Common myeloid progenitor, CD34-positive (primary cell): ENCODE results near the gene C17orf67.

Source experiments
- CTCF ChIA-PET: fragments of 350-600 bp; sonication (Branson Sonifier 250); formaldehyde crosslinking; loops from one replicate; lab custom pipeline; 2021; ENCODE audit warnings: antibody characterized with exemption; lab: Charles Lee
- POLR2A ChIA-PET: fragments of 350-600 bp; sonication (Branson Sonifier 250); formaldehyde crosslinking; loops from one replicate; lab custom pipeline; 2021; ENCODE audit warnings: antibody characterized with exemption; lab: Charles Lee
- DNase-seq, 3 donors: peaks; one replicate each; pipeline versions ENCODE4 v3.0.0 to v3.0.0-alpha.2; 2013
- H3K27ac ChIP-seq, 2 experiments: 1 replicate in 1 of 2; 2 replicates in 1 of 2; pipeline ENCODE4 v1.7.0; 2013; ENCODE audit warnings: inconsistent platforms in 2 of 2, low read length in 2 of 2, mild to moderate bottlenecking in 2 of 2, low read depth in 1 of 2, moderate library complexity in 1 of 2; ENCODE audit not compliant: severe bottlenecking in 2 of 2, insufficient read depth in 1 of 2, poor library complexity in 1 of 2
- H3K27me3 ChIP-seq, 5 experiments: replicated peaks in 2 of 5; 1 replicate in 3 of 5; 2 replicates in 2 of 5; pipeline versions ENCODE4 v1.6.1 to v1.7.0; 2013; ENCODE audit warnings: low read length in 4 of 5, mild to moderate bottlenecking in 2 of 5, moderate library complexity in 2 of 5, inconsistent platforms in 1 of 5; ENCODE audit not compliant: insufficient read depth in 5 of 5, control insufficient read depth in 4 of 5
- H3K36me3 ChIP-seq, 4 experiments: 1 replicate in 2 of 4; 2 replicates in 2 of 4; pipeline versions ENCODE4 v1.6.1 to v1.7.0; 2013; ENCODE audit warnings: low read length in 3 of 4, control low read depth in 1 of 4, mild to moderate bottlenecking in 1 of 4; ENCODE audit not compliant: control insufficient read depth in 4 of 4, insufficient read depth in 4 of 4
- H3K4me1 ChIP-seq, 4 experiments: 1 replicate in 3 of 4; 2 replicates in 1 of 4; pipeline versions ENCODE4 v1.6.1 to v1.7.1; 2013; ENCODE audit warnings: low read length in 3 of 4, mild to moderate bottlenecking in 3 of 4, control low read depth in 1 of 4, inconsistent platforms in 1 of 4, moderate library complexity in 1 of 4; ENCODE audit not compliant: control insufficient read depth in 4 of 4, insufficient read depth in 4 of 4; ENCODE audit errors: control extremely low read depth in 1 of 4
- H3K4me3 ChIP-seq, 7 experiments: 1 replicate in 4 of 7; 2 replicates in 3 of 7; pipeline versions ENCODE4 v1.5.1 to v1.7.0; 2013; ENCODE audit warnings: mild to moderate bottlenecking in 7 of 7, low read length in 6 of 7, moderate library complexity in 6 of 7, inconsistent platforms in 2 of 7, low read depth in 2 of 7, control low read depth in 1 of 7; ENCODE audit not compliant: insufficient read depth in 4 of 7, control insufficient read depth in 1 of 7; ENCODE audit errors: extremely low read depth in 1 of 7
- H3K9me3 ChIP-seq, 5 experiments: 1 replicate in 4 of 5; 2 replicates in 1 of 5; pipeline versions ENCODE4 v1.6.1 to v1.7.1; 2013; ENCODE audit warnings: low read length in 4 of 5, mild to moderate bottlenecking in 2 of 5, inconsistent platforms in 1 of 5, low read depth in 1 of 5, moderate library complexity in 1 of 5; ENCODE audit not compliant: control insufficient read depth in 4 of 5, insufficient read depth in 2 of 5; ENCODE audit errors: control extremely low read depth in 1 of 5
- WGBS: methylation state at CpG from one replicate; pipeline ENCODE4 v1.1.5; 2013; ENCODE audit not compliant: insufficient coverage; 5-methylcytosine and 5-hydroxymethylcytosine counted together

Gene C17orf67

GRCh38 chr17:56810343-56810742 lies 23.4 kb downstream of the C17orf67 start:
- Histone ChIP-seq H3K4me3 (no peak overlapping the region), H3K27ac (no peak overlapping the region), H3K36me3 (peaks cover 0 to 2% (median 0%) of the 10 kb centered on the region in 4 experiments), H3K4me1 (peaks cover 0 to 32% (median 25%) of the 10 kb centered on the region in 4 experiments), H3K27me3 (no peaks in the 10 kb centered on the region), H3K9me3 (no peaks in the 10 kb centered on the region)
- POLR2A ChIA-PET: no interaction called here
- DNase-seq: no peak
- CTCF ChIA-PET: no interaction called here
- 100% methylated on average over 2 of the region's 2 CpGs for WGBS

GRCh38 chr17:56809820-56810179 lies 23.9 kb downstream of the C17orf67 start:
- Histone ChIP-seq H3K36me3 (peaks cover 0 to 2% (median 0%) of the 10 kb centered on the region in 4 experiments), H3K9me3 (no peaks in the 10 kb centered on the region), H3K4me3 (no peak overlapping the region), H3K4me1 (peaks cover 0 to 32% (median 25%) of the 10 kb centered on the region in 4 experiments), H3K27me3 (no peaks in the 10 kb centered on the region), H3K27ac (no peak overlapping the region)
- WGBS: 100% methylated on average over 1 of the region's 1 CpG
- DNase-seq: no peak
- CTCF ChIA-PET: no interaction called here
- POLR2A ChIA-PET: no interaction called here

GRCh38 chr17:56809106-56809819 lies 24.5 kb downstream of the C17orf67 start:
- ChIA-PET CTCF (no interaction called here), POLR2A (no interaction called here)
- H3K27me3 ChIP-seq: no peaks in the 10 kb centered on the region
- H3K4me1 ChIP-seq: peaks cover 0 to 30% (median 23%) of the 10 kb centered on the region in 4 experiments
- H3K27ac ChIP-seq: no peak overlapping the region
- H3K36me3 ChIP-seq: peaks cover 0 to 2% (median 0%) of the 10 kb centered on the region in 4 experiments
- no peak for DNase-seq
- H3K9me3 ChIP-seq: no peaks in the 10 kb centered on the region
- WGBS: 96% methylated on average over 2 of the region's 9 CpGs
- H3K4me3 ChIP-seq: no peak overlapping the region

GRCh38 chr17:56808503-56808902 lies 25.2 kb downstream of the C17orf67 start:
- WGBS: 55% methylated on average over 3 of the region's 3 CpGs
- Histone ChIP-seq H3K27ac (no peak overlapping the region), H3K36me3 (peaks cover 0 to 2% (median 0%) of the 10 kb centered on the region in 4 experiments), H3K4me3 (no peak overlapping the region), H3K27me3 (no peaks in the 10 kb centered on the region), H3K4me1 (peaks cover 0 to 24% (median 17%) of the 10 kb centered on the region in 4 experiments), H3K9me3 (no peaks in the 10 kb centered on the region)
- no peak for DNase-seq
- CTCF ChIA-PET: no interaction called here
- POLR2A ChIA-PET: no interaction called here

GRCh38 chr17:56807723-56808122 lies 26.0 kb downstream of the C17orf67 start:
- Histone ChIP-seq H3K27me3 (no peaks in the 10 kb centered on the region), H3K27ac (no peak overlapping the region), H3K9me3 (no peaks in the 10 kb centered on the region), H3K4me1 (peaks cover 0 to 17% (median 11%) of the 10 kb centered on the region in 4 experiments), H3K36me3 (peaks cover 0 to 2% (median 0%) of the 10 kb centered on the region in 4 experiments), H3K4me3 (no peak overlapping the region)
- POLR2A ChIA-PET: no interaction called here
- DNase-seq: no peak
- CTCF ChIA-PET: interaction anchor here (0.9 to 1.0 kb wide), 2 partner anchors 12 to 16 kb away, joined by 4 to 5 read pairs; no protein-coding TSS in a partner anchor
- WGBS: no CpG with 5 or more reads among the region's 3 CpGs

- CTCF ChIA-PET: interaction anchor here (1.0 kb wide), 1 partner anchor 11 kb away, joined by 5 read pairs; no protein-coding TSS in a partner anchor
- Histone ChIP-seq H3K27me3 (no peaks in the 10 kb centered on the region), H3K27ac (no peak overlapping the region), H3K4me1 (peaks cover 0 to 16% (median 9%) of the 10 kb centered on the region in 4 experiments), H3K36me3 (peaks cover 0 to 2% (median 0%) of the 10 kb centered on the region in 4 experiments), H3K9me3 (no peaks in the 10 kb centered on the region), H3K4me3 (no peak overlapping the region)
- 94% methylated on average over 4 of the region's 4 CpGs for WGBS
- no peak for DNase-seq
- POLR2A ChIA-PET: no interaction called here
These were observed 26.8 kb downstream of the C17orf67 start for GRCh38 chr17:56806949-56807348.

GRCh38 chr17:56804454-56804853 lies 29.3 kb downstream of the C17orf67 start:
- Histone ChIP-seq H3K36me3 (peaks cover 0 to 2% (median 0%) of the 10 kb centered on the region in 4 experiments), H3K27me3 (no peaks in the 10 kb centered on the region), H3K9me3 (no peaks in the 10 kb centered on the region), H3K4me1 (peaks cover 0 to 5% (median 1%) of the 10 kb centered on the region in 4 experiments), H3K27ac (no peak overlapping the region), H3K4me3 (no peak overlapping the region)
- CTCF ChIA-PET: interaction anchor here (1.0 kb wide), 1 partner anchor 13 kb away, joined by 3 read pairs; no protein-coding TSS in a partner anchor
- DNase-seq: no peak
- POLR2A ChIA-PET: no interaction called here
- no CpG with 5 or more reads among the region's 3 CpGs for WGBS
